GM12878 (cell line): ENCODE measurements around the gene CNTN4.

Experiments used
- CTCF ChIP-seq, 3 experiments: IDR thresholded peaks in 2 of 3; conservative IDR thresholded peaks in 1 of 3; 2 replicates each; pipeline ENCODE4 v1.5.1; 2011; ENCODE audit warnings: low read depth in 3 of 3, low read length in 3 of 3, mild to moderate bottlenecking in 3 of 3, control low read depth in 2 of 3, moderate library complexity in 2 of 3, inconsistent platforms in 1 of 3, mixed read lengths in 1 of 3; ENCODE audit not compliant: control insufficient read depth in 2 of 3, insufficient read depth in 1 of 3; ENCODE audit errors: extremely low read depth in 1 of 3
- FOS ChIP-seq: IDR thresholded peaks from 3 replicates; pipeline ENCODE4 v1.6.1; 2011; ENCODE audit warnings: borderline replicate concordance; ENCODE audit not compliant: insufficient read length; ENCODE audit errors: extremely low read depth
- FOXK2 ChIP-seq: fragments of 450-650 bp; IDR thresholded peaks from 2 replicates; pipeline ENCODE4 v1.6.1; 2017; ENCODE audit warnings: mild to moderate bottlenecking, moderate library complexity
- GABPA ChIP-seq: IDR thresholded peaks from 2 replicates; pipeline ENCODE4 v1.6.1; 2014; ENCODE audit warnings: antibody characterized with exemption, low read depth, mild to moderate bottlenecking, inconsistent platforms
- HDGF ChIP-seq: fragments of 450-650 bp; IDR thresholded peaks from 2 replicates; pipeline ENCODE4 v1.6.1; 2016; ENCODE audit warnings: antibody characterized with exemption
- NFYA ChIP-seq: IDR thresholded peaks from 2 replicates; pipeline ENCODE4 v1.6.1; 2011; ENCODE audit warnings: low read depth, mild to moderate bottlenecking, low read length, improper control_type of control experiment, borderline replicate concordance
- PAX8 ChIP-seq: fragments of 450-650 bp; IDR thresholded peaks from 2 replicates; pipeline ENCODE4 v1.6.1; 2017; ENCODE audit warnings: mild to moderate bottlenecking, moderate library complexity
- POLR2AphosphoS5 ChIP-seq: IDR thresholded peaks from 2 replicates; pipeline ENCODE4 v1.6.1; 2011; ENCODE audit warnings: mild to moderate bottlenecking, low read length, inconsistent platforms
- REST ChIP-seq: IDR thresholded peaks from 2 replicates; pipeline ENCODE4 v1.6.1; 2012; ENCODE audit warnings: mild to moderate bottlenecking, low read depth, low read length
- TF ChIP-seq, protein P1 (sequence below): IDR thresholded peaks from 2 replicates; pipeline ENCODE4 v1.6.1; 2011; ENCODE audit warnings: borderline replicate concordance, low read depth, mild to moderate bottlenecking, moderate library complexity, low read length; ENCODE audit not compliant: insufficient read depth, poor library complexity, severe bottlenecking
- TF ChIP-seq, protein P2 (sequence below): IDR thresholded peaks from 2 replicates; pipeline ENCODE4 v1.6.1; 2011; ENCODE audit warnings: low read depth, mild to moderate bottlenecking, low read length, moderate library complexity, borderline replicate concordance; ENCODE audit errors: extremely low read depth
- TF ChIP-seq, protein P3 (sequence below): fragments of 450-650 bp; IDR thresholded peaks from 2 replicates; pipeline ENCODE4 v1.6.1; 2017; ENCODE audit warnings: mild to moderate bottlenecking, low read depth, inconsistent platforms; ENCODE audit not compliant: poor library complexity, severe bottlenecking

DNA sequence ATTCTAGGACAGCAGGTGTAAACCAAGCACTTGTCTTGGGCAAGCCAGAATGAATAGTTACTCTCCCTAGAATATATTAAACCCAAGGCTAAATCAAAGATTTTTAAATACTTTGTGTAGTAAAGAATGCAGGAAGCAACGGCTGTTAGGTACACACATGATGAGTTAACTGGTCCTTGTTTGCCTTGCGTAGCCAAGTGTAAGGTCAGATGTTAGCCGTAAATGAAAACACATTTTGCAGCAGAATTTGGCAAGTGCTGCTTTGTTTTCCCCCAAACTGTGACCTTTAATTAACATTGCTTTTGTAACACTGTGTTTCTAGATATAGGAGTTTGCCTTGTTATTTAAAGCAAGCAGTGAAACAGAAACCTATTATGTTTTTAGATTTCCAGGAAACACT is 642.9 kb downstream of the CNTN4 start:
- TF ChIP-seq REST (no peak), CTCF (IDR thresholded peaks at IDR 0.05 in 2 of 3, conservative IDR thresholded peaks at IDR 0.05 in 1 of 3; ENCODE audit: control insufficient read depth in 2 of 3, extremely low read depth in 1 of 3, insufficient read depth in 1 of 3, low read depth in 3 of 3, low read length in 3 of 3) (no peak), POLR2AphosphoS5 (no peak), GABPA (no peak), NFYA (no peak), FOXK2 (no peak), HDGF (no peak), PAX8 (no peak), FOS (no peak)
- TF ChIP-seq, protein P1, sequence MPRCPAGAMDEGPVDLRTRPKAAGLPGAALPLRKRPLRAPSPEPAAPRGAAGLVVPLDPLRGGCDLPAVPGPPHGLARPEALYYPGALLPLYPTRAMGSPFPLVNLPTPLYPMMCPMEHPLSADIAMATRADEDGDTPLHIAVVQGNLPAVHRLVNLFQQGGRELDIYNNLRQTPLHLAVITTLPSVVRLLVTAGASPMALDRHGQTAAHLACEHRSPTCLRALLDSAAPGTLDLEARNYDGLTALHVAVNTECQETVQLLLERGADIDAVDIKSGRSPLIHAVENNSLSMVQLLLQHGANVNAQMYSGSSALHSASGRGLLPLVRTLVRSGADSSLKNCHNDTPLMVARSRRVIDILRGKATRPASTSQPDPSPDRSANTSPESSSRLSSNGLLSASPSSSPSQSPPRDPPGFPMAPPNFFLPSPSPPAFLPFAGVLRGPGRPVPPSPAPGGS: no peak
- TF ChIP-seq, protein P2, sequence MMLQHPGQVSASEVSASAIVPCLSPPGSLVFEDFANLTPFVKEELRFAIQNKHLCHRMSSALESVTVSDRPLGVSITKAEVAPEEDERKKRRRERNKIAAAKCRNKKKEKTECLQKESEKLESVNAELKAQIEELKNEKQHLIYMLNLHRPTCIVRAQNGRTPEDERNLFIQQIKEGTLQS: no peak
- TF ChIP-seq, protein P3, sequence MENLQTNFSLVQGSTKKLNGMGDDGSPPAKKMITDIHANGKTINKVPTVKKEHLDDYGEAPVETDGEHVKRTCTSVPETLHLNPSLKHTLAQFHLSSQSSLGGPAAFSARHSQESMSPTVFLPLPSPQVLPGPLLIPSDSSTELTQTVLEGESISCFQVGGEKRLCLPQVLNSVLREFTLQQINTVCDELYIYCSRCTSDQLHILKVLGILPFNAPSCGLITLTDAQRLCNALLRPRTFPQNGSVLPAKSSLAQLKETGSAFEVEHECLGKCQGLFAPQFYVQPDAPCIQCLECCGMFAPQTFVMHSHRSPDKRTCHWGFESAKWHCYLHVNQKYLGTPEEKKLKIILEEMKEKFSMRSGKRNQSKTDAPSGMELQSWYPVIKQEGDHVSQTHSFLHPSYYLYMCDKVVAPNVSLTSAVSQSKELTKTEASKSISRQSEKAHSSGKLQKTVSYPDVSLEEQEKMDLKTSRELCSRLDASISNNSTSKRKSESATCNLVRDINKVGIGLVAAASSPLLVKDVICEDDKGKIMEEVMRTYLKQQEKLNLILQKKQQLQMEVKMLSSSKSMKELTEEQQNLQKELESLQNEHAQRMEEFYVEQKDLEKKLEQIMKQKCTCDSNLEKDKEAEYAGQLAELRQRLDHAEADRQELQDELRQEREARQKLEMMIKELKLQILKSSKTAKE: no peak
